ENCODE data around the gene THEM4. TPM values are rescaled to one million over a fixed set of nuclear protein-coding genes. Genes with fewer than 3 reads are reported as not detected.

The THEM4 gene
- total RNA-seq, 2 donors from 2014 or later, result 6.6 to 7.7 TPM

DNA sequence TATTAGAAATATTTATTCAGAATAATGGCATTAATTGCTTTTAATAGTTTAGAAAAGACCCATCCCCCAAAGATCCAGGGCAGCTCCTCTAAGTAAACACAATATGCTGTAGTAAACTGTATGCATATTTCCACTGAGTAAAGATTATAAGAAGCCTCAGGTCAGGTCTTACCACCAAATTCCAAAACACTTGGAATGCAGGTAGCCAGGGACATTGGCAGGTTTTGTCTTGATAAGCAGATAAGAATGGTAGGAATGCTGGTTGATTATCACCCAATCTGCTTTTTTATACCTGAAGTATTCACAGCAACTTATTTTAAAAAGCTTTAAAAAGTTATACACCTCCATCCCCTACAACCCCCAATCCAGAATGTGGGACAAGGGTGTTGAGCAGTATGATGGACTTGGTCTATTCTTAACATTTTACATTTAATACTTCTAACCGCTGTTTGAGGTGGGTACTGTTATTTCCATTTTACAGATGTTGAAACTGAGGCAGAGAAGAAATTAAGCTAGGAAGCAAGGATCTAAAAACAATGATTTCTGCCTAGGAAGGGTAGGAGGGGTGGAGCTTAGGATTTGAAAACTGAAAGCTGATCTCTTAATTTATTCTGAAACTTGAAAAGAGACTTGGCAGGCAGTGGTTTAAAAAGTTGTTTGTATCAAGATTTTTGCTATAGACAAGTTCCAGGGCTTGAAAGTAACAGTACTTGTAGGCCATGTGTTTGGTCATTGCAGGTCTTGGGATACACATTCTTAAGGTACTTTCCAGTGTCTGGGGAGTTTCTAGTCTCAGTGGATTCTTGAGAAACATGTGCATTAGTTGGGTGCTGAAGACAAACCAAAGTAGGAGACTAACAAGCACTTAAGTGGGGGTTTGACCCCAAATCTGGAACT lies 15.6 kb upstream of the THEM4 start:
- Histone ChIP-seq H3K9me3 (no peaks in the 10 kb centered on the region), H3K27ac (no peak overlapping the region)
- TF ChIP-seq CTCF (IDR thresholded peaks at IDR 0.05), result no peak

GRCh38 chr1:151923422-151923821 lies 14.1 kb upstream of the THEM4 start:
- Histone ChIP-seq H3K27me3 (no peaks in the 10 kb centered on the region), H3K4me1 (no peaks in the 10 kb centered on the region), H3K4me3 (no peak overlapping the region), H3K36me3 (no peaks in the 10 kb centered on the region), H3K9me3 (no peaks in the 10 kb centered on the region), H3K9ac (ENCODE audit: low read depth in 2 of 2, low read length in 2 of 2) (no peak overlapping the region), H3K27ac (no peak overlapping the region)
- no peak for TF ChIP-seq CTCF (IDR thresholded peaks at IDR 0.05)
- intact Hi-C loops (cut with DNase I), result no loop called here
- no peak for DNase-seq

More for the DNA sequence above, 15.6 kb upstream of the THEM4 start:
- H3K36me3 ChIP-seq, result no peaks in the 10 kb centered on the region
- no peak overlapping the region for H3K9ac ChIP-seq (ENCODE audit: low read depth in 2 of 2, low read length in 2 of 2)
- H3K4me1 ChIP-seq, result no peaks in the 10 kb centered on the region
- intact Hi-C loops (cut with DNase I), result no loop called here
- H3K4me3 ChIP-seq, result no peak overlapping the region
- H3K27me3 ChIP-seq, result no peaks in the 10 kb centered on the region
- DNase-seq, result no peak

GRCh38 chr1:151920149-151920548 lies 10.8 kb upstream of the THEM4 start:
- H3K27me3 ChIP-seq, result no peaks in the 10 kb centered on the region
- H3K27ac ChIP-seq, result no peak overlapping the region
- H3K9me3 ChIP-seq, result no peaks in the 10 kb centered on the region
- DNase-seq, result no peak
- H3K36me3 ChIP-seq, result no peaks in the 10 kb centered on the region
- no peak overlapping the region for H3K9ac ChIP-seq (ENCODE audit: low read depth in 2 of 2, low read length in 2 of 2)
- H3K4me3 ChIP-seq, result no peak overlapping the region
- no peak for TF ChIP-seq CTCF (IDR thresholded peaks at IDR 0.05)
- H3K4me1 ChIP-seq, result no peaks in the 10 kb centered on the region
- intact Hi-C loops (cut with DNase I), result no loop called here

- intact Hi-C loops (cut with DNase I), result no loop called here
- DNase-seq, result no peak
- H3K36me3 ChIP-seq, result no peaks in the 10 kb centered on the region
- no peaks in the 10 kb centered on the region for H3K4me1 ChIP-seq
- no peaks in the 10 kb centered on the region for H3K9me3 ChIP-seq
- H3K9ac ChIP-seq (ENCODE audit: low read depth in 2 of 2, low read length in 2 of 2), result no peak overlapping the region
- H3K27ac ChIP-seq, result no peak overlapping the region
- no peak overlapping the region for H3K4me3 ChIP-seq
- no peak for TF ChIP-seq CTCF (IDR thresholded peaks at IDR 0.05)
- H3K27me3 ChIP-seq, result no peaks in the 10 kb centered on the region
These were observed 9.7 kb upstream of the THEM4 start for GRCh38 chr1:151918819-151919610.

DNA sequence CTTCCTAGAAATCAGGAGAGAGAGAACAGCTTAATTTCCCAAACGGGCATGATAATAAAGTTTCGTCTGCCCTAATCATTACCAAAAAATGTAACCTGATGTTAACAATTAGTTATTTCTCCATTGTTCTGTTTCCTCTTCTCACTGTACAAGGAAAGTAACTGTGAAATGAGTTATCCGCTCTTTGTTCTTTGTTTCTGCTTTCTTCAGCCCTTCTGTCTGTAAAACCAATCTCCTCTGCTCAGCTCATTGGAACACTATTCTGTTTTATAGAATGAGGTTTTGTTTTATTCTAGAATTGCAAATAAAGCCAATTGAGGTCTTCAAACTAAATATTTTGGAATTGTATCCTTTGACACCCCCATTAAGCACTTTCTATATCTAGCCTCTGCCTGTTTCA lies 8.8 kb upstream of the THEM4 start:
- intact Hi-C loops (cut with DNase I), result no loop called here
- H3K36me3 ChIP-seq, result no peaks in the 10 kb centered on the region

More for the DNA sequence above, 8.8 kb upstream of the THEM4 start:
- TF ChIP-seq CTCF (IDR thresholded peaks at IDR 0.05), result no peak
- DNase-seq, result no peak
- Histone ChIP-seq H3K27me3 (no peaks in the 10 kb centered on the region), H3K27ac (no peak overlapping the region), H3K4me1 (no peaks in the 10 kb centered on the region), H3K9me3 (no peaks in the 10 kb centered on the region), H3K4me3 (no peak overlapping the region), H3K9ac (ENCODE audit: low read depth in 2 of 2, low read length in 2 of 2) (no peak overlapping the region)

All from colonic mucosa (tissue), 4 donors.